GM21381 (cell line): ENCODE results near the gene MED8.
"Not testable (repeated sequence)": the region's sequence is repeated elsewhere in the genome, so short reads cannot be mapped to it uniquely, and the experiment has no call there.

ENCODE experiments used
- ATAC-seq: cut with Tn5 transposase; IDR thresholded peaks from one replicate; pipeline ENCODE4 v1.9.1; 2021; ENCODE audit warnings: mild to moderate bottlenecking, moderate library complexity; ENCODE audit not compliant: unreplicated experiment

MED8 gene

DNA sequence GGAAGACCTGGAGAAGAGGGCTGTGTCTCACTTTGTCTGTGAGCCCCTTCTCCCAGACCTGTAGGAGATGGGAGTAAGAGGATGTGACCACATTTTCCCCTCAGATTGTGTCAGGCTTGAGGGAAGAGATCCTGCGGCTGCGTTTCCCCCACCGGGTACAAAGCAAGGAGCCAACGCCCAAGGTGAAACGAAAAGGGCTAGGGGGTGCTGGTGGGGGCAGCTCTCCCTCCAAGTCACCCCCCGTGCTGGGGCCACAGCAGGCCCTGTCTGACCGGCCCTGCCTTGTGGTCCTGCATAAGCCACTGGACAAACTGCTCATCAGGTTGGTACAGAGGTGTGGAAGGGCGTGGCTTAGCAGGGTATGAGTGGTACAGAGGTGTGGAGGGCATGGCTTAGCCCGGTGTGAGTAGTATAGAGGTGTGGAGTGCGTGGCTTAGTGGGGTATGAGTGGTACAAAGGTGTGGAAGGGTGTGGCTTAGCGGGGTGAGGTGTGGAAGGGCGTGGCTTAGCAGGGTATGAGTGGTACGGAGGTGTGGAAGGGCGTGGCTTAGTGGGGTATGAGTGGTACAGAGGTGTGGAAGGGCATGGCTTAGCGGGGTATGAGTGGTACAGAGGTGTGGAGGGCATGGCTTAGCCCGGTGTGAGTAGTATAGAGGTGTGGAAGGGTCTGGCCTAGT is 33.5 kb upstream of the MED8 start:
- no peak for ATAC-seq

DNA sequence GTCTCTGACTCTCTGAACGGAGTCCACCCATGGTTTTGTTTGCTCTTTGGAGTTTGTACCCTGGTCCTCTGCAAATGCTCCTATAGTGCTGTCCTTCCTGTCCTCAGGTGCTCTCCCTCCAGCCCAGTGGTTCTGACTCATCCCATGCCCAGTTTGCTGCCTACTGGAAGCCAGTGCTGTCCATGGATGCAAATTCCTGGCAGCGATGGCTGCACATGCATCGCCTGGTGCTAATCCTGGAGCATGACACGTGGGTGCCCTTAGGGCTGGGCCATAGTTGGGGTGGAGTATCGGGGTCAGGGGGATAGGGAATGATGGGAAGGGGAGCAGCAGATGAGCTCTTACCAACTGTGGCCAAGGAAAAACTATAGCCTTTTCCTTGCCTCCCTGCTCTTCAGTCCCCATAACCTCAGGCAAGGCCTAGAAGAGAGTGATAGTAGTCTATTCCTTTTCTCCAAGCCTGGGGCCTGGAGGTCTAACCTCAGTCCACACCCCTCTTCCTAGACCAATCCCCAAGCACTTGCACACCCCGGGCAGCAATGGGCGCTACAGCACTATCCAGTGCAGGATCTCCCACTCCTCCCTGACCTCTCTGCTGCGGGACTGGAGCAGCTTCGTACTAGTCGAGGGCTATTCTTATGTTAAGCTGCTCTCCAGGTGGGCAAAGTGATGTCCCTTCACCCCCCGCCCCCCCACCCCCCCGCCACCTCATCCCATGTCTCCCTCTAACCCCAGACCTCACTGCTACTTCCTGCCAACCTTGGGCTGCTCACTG is 32.6 kb upstream of the MED8 start:
- ATAC-seq = no peak

DNA sequence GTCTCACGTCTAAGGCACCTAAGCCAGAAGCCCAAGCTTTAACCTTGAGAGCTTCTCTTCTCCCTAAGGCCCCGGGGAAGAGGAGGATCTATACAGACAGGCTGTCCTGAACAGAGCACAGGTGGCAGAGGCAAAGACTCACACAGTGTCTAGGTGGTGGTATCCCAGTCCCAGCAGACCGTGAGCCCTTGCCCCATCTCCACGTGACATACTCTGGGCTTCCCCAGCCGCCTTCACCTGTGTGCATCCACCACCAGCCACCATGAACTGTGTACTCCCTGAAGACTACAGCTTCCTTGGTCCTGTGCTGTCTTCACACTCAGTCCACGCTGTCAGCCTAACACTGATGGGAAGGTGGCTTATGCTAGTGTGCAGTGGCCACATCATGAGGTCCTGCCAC is 31.8 kb upstream of the MED8 start:
- ATAC-seq = no peak

DNA sequence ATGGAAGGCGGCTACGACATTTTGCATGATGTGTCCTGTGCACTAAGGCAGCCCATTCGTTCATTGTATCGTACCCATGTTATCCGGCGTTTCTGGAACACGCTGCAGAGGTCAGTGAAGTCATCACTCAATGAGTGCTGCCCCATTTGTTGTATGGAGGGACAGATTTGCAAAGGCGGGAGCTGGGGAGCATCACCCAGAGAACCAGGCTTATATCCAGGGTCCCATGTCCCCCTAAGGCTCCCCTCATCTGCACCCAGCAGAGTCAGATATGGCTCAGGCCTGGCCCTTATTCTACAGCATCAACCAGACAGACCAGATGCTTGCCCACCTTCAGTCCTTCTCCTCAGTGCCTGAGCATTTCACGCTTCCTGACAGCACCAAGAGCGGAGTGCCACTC is 31.3 kb upstream of the MED8 start:
- ATAC-seq = no peak

DNA sequence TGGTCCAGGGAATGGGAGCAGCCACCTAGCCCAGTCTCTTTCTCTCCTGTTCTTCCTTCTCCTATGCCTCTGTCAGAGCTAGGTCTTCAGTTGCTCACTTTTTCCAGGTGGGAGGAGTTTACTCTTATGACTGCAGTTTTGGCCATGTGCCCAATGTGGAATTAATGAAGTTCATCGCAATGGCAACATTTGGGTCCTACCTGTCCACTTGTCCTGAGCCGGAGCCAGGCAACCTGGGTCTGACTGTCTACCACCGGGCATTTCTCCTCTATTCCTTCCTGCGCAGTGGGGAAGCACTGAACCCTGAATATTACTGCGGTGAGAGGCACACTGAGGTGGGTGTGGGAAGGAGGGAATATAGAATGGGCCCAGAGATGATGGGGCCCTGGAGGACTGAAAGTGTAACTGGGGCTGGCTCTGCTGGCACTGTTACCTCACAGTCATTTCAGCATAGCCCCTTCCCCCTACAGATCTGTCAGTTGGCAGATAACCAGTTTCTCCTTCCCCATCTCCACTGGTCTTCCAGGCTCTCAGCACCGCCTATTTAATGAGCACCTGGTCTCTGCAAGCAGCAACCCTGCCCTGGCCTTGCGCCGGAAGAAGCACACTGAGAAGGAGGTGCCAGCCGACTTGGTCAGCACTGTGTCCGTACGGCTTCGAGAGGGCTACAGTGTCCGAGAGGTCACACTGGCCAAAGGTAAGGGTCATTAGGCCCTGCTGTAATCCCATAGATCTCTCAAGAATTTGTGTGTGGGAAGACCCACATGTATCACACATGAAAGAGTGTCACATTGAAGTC is 30.2 kb upstream of the MED8 start:
- no peak for ATAC-seq

GRCh38 chr1:43418858-43419257 is 29.3 kb upstream of the MED8 start:
- ATAC-seq = no peak

DNA sequence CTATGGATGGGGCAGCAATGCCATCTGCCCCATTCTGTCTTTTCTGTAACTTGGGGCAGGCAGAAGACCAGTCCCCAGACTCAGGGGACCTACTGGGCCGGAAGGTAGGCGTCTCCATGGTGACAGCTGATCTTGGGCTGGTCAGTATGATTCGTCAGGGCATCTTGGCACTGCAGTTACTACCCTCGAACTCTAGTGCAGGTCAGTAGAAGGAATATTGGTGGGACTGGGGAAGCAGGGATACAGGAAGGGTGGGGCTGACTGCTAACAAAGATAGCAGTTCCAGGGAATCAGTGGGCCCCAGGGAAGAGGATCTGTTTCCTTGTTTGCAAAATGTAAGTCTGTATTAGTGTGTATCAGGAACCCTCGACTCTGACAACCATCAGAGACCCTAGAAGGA is 26.3 kb upstream of the MED8 start:
- ATAC-seq = no peak

DNA sequence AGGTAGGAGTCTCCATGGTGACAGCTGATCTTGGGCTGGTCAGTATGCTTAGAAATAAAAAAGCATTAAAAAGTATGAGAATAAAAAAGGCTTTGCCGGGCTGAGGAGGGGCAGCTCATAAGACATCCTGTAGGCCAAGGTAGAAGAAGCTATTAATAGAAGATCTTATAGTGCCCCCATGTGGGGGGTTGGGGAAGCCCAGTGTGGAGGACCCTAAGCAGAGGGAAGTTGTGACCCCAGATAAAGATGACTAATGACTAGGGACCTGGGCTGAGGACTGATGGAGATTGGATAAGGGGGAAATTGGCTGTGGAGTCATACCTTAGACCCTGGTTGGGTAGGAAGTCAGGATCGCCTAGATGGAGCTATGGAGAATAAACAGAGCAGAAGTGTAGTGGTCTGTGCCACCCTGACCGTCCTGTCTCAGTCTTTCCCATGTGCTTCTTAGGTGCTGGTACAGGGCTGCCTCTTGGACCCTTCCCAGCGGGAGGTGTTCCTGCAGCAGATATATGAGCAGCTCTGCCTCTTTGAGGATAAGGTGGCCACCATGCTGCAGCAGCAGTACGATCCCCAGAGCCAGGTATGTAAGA is 25.1 kb upstream of the MED8 start:
- ATAC-seq = no peak

DNA sequence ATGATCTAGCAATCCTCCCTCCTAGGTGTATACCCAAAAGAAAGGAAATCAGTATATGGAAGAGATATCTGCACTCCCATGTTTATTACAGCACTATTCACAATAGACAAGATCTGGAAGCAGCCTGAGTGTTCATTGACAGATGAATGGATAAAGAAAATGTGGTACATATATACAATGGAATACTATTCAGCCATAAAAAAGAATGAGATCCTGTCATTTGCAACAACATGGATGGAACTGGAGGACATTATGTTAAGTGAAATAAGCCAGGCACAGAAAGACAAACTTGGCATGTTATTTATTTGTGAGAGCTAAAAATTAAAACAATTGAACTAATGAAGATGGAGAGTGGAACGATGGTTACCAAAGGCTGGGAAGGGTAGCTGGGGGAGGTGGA is 23.8 kb upstream of the MED8 start:
- not testable (repeated sequence) for ATAC-seq

- ATAC-seq = no peak
Observed at GRCh38 chr1:43410571-43410970, 21.0 kb upstream of the MED8 start.

GRCh38 chr1:43405876-43406234 is 16.3 kb upstream of the MED8 start:
- no peak for ATAC-seq

GRCh38 chr1:43405219-43405875 is 15.7 kb upstream of the MED8 start:
- no peak for ATAC-seq

DNA sequence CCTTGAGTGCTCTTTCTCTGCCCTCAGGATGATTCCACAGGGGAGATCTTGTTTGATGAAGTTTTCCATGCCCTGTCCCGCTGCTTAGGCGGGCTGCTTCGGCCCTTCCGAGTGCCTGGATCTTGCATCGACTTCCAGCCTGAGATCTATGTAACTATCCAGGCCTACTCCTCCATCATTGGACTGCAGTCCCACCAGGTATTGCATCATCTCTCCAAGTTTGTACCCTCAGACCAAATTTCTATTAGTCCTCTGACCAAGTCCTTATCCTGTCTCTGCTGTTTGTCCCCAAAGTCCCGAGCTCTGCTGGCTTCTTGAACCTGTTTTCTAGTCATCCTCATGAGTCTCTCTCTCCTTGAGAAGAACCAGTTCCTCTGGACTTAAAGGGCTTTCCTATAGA is 14.8 kb upstream of the MED8 start:
- no peak for ATAC-seq

GRCh38 chr1:43402089-43402865 is 12.7 kb upstream of the MED8 start:
- ATAC-seq = no peak

DNA sequence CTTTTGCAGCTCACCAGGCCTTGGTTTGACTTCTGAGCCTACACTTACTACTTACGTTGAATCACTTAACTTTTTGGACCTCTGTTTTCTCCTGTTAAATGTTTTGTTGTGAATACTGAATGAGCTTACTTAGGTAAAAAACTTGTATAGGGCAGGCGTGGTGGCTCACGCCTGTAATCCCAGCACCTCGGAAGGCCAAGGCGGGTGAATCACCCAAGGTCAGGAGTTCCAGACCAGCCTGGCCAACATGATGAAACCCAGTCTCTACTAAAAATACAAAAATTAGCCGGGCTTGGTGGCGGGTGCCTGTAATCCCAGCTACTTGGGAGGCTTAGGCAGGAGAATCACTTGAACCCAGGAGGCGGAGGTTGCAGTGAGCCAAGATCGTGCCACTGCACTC is 10.8 kb upstream of the MED8 start:
- ATAC-seq = not testable (repeated sequence)

- ATAC-seq = no peak
Observed at GRCh38 chr1:43398227-43398626, 8.6 kb upstream of the MED8 start.

- no peak for ATAC-seq
Observed at GRCh38 chr1:43396059-43396458, 6.5 kb upstream of the MED8 start.

DNA sequence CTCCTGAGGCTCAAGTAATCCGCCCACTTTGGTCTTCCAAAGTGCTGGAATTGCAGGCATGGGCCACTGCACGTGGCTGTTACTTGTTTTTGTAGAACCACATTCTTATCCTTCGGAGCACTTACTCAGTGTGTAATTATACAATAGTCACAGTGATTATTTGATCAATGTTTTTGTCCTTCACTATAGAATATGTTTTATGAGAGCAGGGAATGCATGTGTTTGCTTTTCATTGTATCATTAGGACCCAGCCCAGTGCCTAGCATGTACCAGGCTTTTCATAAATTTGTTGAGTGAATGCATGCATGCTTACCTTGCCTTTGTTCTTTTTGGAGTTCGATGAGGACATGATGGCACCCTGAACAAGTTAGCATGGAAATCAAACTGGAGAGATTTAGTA is 5.9 kb upstream of the MED8 start:
- no peak for ATAC-seq

GRCh38 chr1:43392702-43393101 is 3.1 kb upstream of the MED8 start:
- no peak for ATAC-seq

DNA sequence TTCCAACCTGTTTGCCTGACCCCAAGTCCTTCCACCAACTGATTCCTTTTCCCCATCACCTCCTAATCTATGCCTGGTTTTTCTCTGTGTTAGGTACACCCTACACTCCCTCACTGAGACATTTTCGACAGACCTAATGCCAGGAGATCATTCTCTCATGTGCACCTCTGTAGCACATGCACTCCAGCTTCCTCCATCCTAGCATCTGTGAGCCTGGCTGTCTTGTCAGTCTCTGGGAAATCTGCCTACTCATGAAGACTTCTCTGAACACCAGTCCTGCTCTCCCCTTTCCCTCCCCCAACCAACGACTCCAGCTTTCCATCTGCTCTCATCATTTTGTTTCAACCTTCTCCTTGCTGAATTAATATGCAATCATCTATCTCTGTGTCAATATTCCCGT is 987 bp downstream of the MED8 start:
- ATAC-seq = no peak
